MM.1S (cell line): Measurements from ENCODE around the gene DCTN3.

Source experiments
- DNase-seq: peaks from one replicate; pipeline ENCODE4 v3.0.0-alpha.2; 2015
- H2AFZ ChIP-seq: fragments of 300-600 bp; sonication (generic); 2 replicates; pipeline ENCODE4 v1.6.0; 2016; ENCODE audit warnings: antibody characterized with exemption, low read length
- H3F3A ChIP-seq: fragments of 300-600 bp; sonication (generic); 2 replicates; pipeline ENCODE4 v1.6.1; 2016; ENCODE audit warnings: mild to moderate bottlenecking, antibody characterized with exemption, low read length, moderate library complexity, mixed read lengths; ENCODE audit not compliant: insufficient read depth
- H3K27ac ChIP-seq: fragments of 300-600 bp; sonication (generic); 2 replicates; pipeline ENCODE4 v1.5.1; 2016; ENCODE audit warnings: mild to moderate bottlenecking, low read length
- H3K27me3 ChIP-seq: fragments of 300-600 bp; sonication (generic); replicated peaks from 2 replicates; pipeline ENCODE4 v1.6.0; 2016; ENCODE audit warnings: low read length; ENCODE audit not compliant: insufficient read depth
- H3K36me3 ChIP-seq: fragments of 300-600 bp; sonication (generic); replicated peaks from 2 replicates; pipeline ENCODE4 v1.6.1; 2016; ENCODE audit warnings: mild to moderate bottlenecking, low read length, mixed read lengths; ENCODE audit not compliant: insufficient read depth
- H3K4me1 ChIP-seq: fragments of 300-600 bp; sonication (generic); 2 replicates; pipeline ENCODE4 v1.6.1; 2016; ENCODE audit warnings: low read length, mixed read lengths
- H3K4me2 ChIP-seq: fragments of 300-600 bp; sonication (generic); 2 replicates; pipeline ENCODE4 v1.6.0; 2016; ENCODE audit warnings: low read depth, low read length
- H3K4me3 ChIP-seq: fragments of 300-600 bp; sonication (generic); 2 replicates; pipeline ENCODE4 v1.5.1; 2016; ENCODE audit warnings: low read length, mixed read lengths
- H3K79me2 ChIP-seq: fragments of 300-600 bp; sonication (generic); 2 replicates; pipeline ENCODE4 v1.6.1; 2016; ENCODE audit warnings: mixed run types, low read length, mixed read lengths
- H3K9ac ChIP-seq: fragments of 300-600 bp; sonication (generic); 2 replicates; pipeline ENCODE4 v1.6.1; 2016; ENCODE audit warnings: low read length, mixed read lengths
- H3K9me2 ChIP-seq: fragments of 300-600 bp; sonication (generic); replicated peaks from 2 replicates; pipeline ENCODE4 v1.6.1; 2016; ENCODE audit warnings: mild to moderate bottlenecking, low read length, mixed read lengths; ENCODE audit not compliant: insufficient read depth
- H3K9me3 ChIP-seq: fragments of 300-600 bp; sonication (generic); replicated peaks from 2 replicates; pipeline ENCODE4 v1.6.1; 2016; ENCODE audit warnings: mild to moderate bottlenecking, low read length, mixed read lengths; ENCODE audit not compliant: insufficient read depth
- H4K20me1 ChIP-seq: fragments of 300-600 bp; sonication (generic); 2 replicates; pipeline ENCODE4 v1.6.1; 2016; ENCODE audit warnings: mild to moderate bottlenecking, low read length, moderate library complexity, mixed read lengths; ENCODE audit not compliant: insufficient read depth
- CTCF ChIP-seq: fragments of 300-600 bp; sonication (generic); IDR thresholded peaks from 2 replicates; pipeline ENCODE4 v1.5.1; 2016; ENCODE audit warnings: antibody characterized with exemption, low read length, mixed read lengths
- EZH2 ChIP-seq: fragments of 300-600 bp; sonication (generic); optimal IDR thresholded peaks from 2 replicates; pipeline ENCODE3; 2017; ENCODE audit warnings: low read depth, mild to moderate bottlenecking, antibody characterized with exemption, low read length, mixed read lengths
- EZH2phosphoT487 ChIP-seq: fragments of 300-600 bp; sonication (generic); IDR thresholded peaks from 2 replicates; pipeline ENCODE4 v1.6.1; 2018; ENCODE audit warnings: antibody characterized with exemption, low read length

The DCTN3 gene

GRCh38 chr9:34568133-34568532 is 52.2 kb downstream of the DCTN3 start:
- H3K36me3 ChIP-seq: no peaks in the 10 kb centered on the region
- no peak overlapping the region for H3K9ac ChIP-seq
- H3K4me2 ChIP-seq: no peak overlapping the region
- H4K20me1 ChIP-seq: no peaks in the 10 kb centered on the region
- no peaks in the 10 kb centered on the region for H3K4me1 ChIP-seq
- no peak overlapping the region for H2AFZ ChIP-seq
- no peak overlapping the region for H3K4me3 ChIP-seq
- DNase-seq: no peak
- H3K79me2 ChIP-seq: no peaks in the 10 kb centered on the region
- peaks cover 86% of the 10 kb centered on the region for H3K27me3 ChIP-seq
- no peak overlapping the region for H3K27ac ChIP-seq
- H3K9me3 ChIP-seq: no peaks in the 10 kb centered on the region
- no peaks in the 10 kb centered on the region for H3K9me2 ChIP-seq
- no peaks in the 10 kb centered on the region for H3F3A ChIP-seq
- TF ChIP-seq CTCF (no peak), EZH2 (no peak), EZH2phosphoT487 (no peak)

- peaks cover 85% of the 10 kb centered on the region for H3K27me3 ChIP-seq
- no peak overlapping the region for H3K27ac ChIP-seq
- no peaks in the 10 kb centered on the region for H3K4me1 ChIP-seq
- H3K9me3 ChIP-seq: no peaks in the 10 kb centered on the region
- no peaks in the 10 kb centered on the region for H3K79me2 ChIP-seq
- no peaks in the 10 kb centered on the region for H3K36me3 ChIP-seq
- TF ChIP-seq CTCF: no peak
- no peak for TF ChIP-seq EZH2phosphoT487
- TF ChIP-seq EZH2: no peak
- no peaks in the 10 kb centered on the region for H4K20me1 ChIP-seq
- H2AFZ ChIP-seq: no peak overlapping the region
- DNase-seq: no peak
- no peak overlapping the region for H3K4me2 ChIP-seq
- H3K9me2 ChIP-seq: no peaks in the 10 kb centered on the region
- no peak overlapping the region for H3K9ac ChIP-seq
- H3K4me3 ChIP-seq: no peak overlapping the region
- H3F3A ChIP-seq: no peaks in the 10 kb centered on the region
Measured at GRCh38 chr9:34566972-34567371, 53.3 kb downstream of the DCTN3 start.

- no peak overlapping the region for H3K9ac ChIP-seq
Measured at GRCh38 chr9:34566322-34566721, 54.0 kb downstream of the DCTN3 start.

More at GRCh38 chr9:34566322-34566721, 54.0 kb downstream of the DCTN3 start:
- Histone ChIP-seq H4K20me1 (no peaks in the 10 kb centered on the region), H3K4me1 (no peaks in the 10 kb centered on the region), H3K27ac (no peak overlapping the region), H3K36me3 (no peaks in the 10 kb centered on the region), H3F3A (no peaks in the 10 kb centered on the region), H3K79me2 (no peaks in the 10 kb centered on the region), H3K4me3 (no peak overlapping the region), H3K27me3 (peaks cover 86% of the 10 kb centered on the region), H2AFZ (no peak overlapping the region), H3K4me2 (no peak overlapping the region), H3K9me3 (no peaks in the 10 kb centered on the region), H3K9me2 (no peaks in the 10 kb centered on the region)
- TF ChIP-seq EZH2 (no peak), CTCF (no peak), EZH2phosphoT487 (no peak)
- DNase-seq: no peak
